Measurements from ENCODE around the gene NCOA5.
"Not testable (repeated sequence)": the region's sequence is repeated elsewhere in the genome, so short reads cannot be mapped to it uniquely, and the experiment has no call there.

The NCOA5 gene

GRCh38 chr20:46119547-46119946, 29.8 kb upstream of the NCOA5 start:
- no peak for DNase-seq

GRCh38 chr20:46119028-46119546, 29.3 kb upstream of the NCOA5 start:
- no peak for DNase-seq

GRCh38 chr20:46118481-46119020, 28.8 kb upstream of the NCOA5 start:
- peak; percentile 26 for DNase-seq

GRCh38 chr20:46117704-46118467, 28.1 kb upstream of the NCOA5 start, which contains the start of gene CD40:
CD40 (plus strand) TSS chr20:46118314; CDS start chr20:46118344, 30 bp downstream.
- DNase-seq: peak; percentile 83

GRCh38 chr20:46114449-46114848, 24.7 kb upstream of the NCOA5 start:
- no peak for DNase-seq

- DNase-seq: no peak
Observed at GRCh38 chr20:46113113-46113470, 23.3 kb upstream of the NCOA5 start.

- DNase-seq: no peak
Observed at GRCh38 chr20:46112430-46113112, 22.8 kb upstream of the NCOA5 start.

- DNase-seq: no peak
Observed at GRCh38 chr20:46111836-46112212, 22.1 kb upstream of the NCOA5 start.

- peak; percentile 53 for DNase-seq
Observed at GRCh38 chr20:46111028-46111835, 21.5 kb upstream of the NCOA5 start.

- DNase-seq: no peak
Observed at GRCh38 chr20:46108976-46109375, 19.2 kb upstream of the NCOA5 start.

GRCh38 chr20:46108435-46108841, 18.7 kb upstream of the NCOA5 start:
- no peak for DNase-seq

GRCh38 chr20:46107061-46107460, 17.3 kb upstream of the NCOA5 start:
- DNase-seq: no peak

GRCh38 chr20:46104262-46104661, 14.5 kb upstream of the NCOA5 start:
- DNase-seq: no peak

GRCh38 chr20:46102940-46103339, 13.2 kb upstream of the NCOA5 start:
- DNase-seq: no peak

GRCh38 chr20:46101957-46102356, 12.2 kb upstream of the NCOA5 start:
- DNase-seq: no peak

- DNase-seq: no peak
Observed at GRCh38 chr20:46100988-46101387, 11.2 kb upstream of the NCOA5 start.

- not testable (repeated sequence) for DNase-seq
Observed at GRCh38 chr20:46100444-46100843, 10.7 kb upstream of the NCOA5 start.

GRCh38 chr20:46099491-46100287, 9.9 kb upstream of the NCOA5 start:
- peak; percentile 15 for DNase-seq

- DNase-seq: no peak
Observed at GRCh38 chr20:46093531-46093930, 3.8 kb upstream of the NCOA5 start.

GRCh38 chr20:46091622-46092535, 2.1 kb upstream of the NCOA5 start:
- not testable (repeated sequence) for DNase-seq

- DNase-seq: peak; percentile 76
Observed at GRCh38 chr20:46089167-46089416, 670 bp downstream of the NCOA5 start.
